Activated naive CD8-positive, alpha-beta T cell (primary cell): ENCODE results near the gene MBP.

Source experiments
- H3K27ac Mint-ChIP-seq: one replicate; pipeline ENCODE4 v1.8.0; 2021; ENCODE audit warnings: mixed read lengths
- H3K27me3 Mint-ChIP-seq: one replicate; pipeline ENCODE4 v1.8.0; 2021; ENCODE audit warnings: mixed read lengths
- H3K36me3 Mint-ChIP-seq: one replicate; pipeline ENCODE4 v1.8.0; 2021; ENCODE audit warnings: mixed read lengths
- H3K4me1 Mint-ChIP-seq: one replicate; pipeline ENCODE4 v1.8.0; 2021; ENCODE audit warnings: low read depth, mixed read lengths
- H3K4me3 Mint-ChIP-seq: one replicate; pipeline ENCODE4 v1.8.0; 2021; ENCODE audit warnings: mild to moderate bottlenecking, mixed read lengths
- H3K9me3 Mint-ChIP-seq: one replicate; pipeline ENCODE4 v1.8.0; 2021; ENCODE audit warnings: low read depth, mixed read lengths

The MBP gene

DNA sequence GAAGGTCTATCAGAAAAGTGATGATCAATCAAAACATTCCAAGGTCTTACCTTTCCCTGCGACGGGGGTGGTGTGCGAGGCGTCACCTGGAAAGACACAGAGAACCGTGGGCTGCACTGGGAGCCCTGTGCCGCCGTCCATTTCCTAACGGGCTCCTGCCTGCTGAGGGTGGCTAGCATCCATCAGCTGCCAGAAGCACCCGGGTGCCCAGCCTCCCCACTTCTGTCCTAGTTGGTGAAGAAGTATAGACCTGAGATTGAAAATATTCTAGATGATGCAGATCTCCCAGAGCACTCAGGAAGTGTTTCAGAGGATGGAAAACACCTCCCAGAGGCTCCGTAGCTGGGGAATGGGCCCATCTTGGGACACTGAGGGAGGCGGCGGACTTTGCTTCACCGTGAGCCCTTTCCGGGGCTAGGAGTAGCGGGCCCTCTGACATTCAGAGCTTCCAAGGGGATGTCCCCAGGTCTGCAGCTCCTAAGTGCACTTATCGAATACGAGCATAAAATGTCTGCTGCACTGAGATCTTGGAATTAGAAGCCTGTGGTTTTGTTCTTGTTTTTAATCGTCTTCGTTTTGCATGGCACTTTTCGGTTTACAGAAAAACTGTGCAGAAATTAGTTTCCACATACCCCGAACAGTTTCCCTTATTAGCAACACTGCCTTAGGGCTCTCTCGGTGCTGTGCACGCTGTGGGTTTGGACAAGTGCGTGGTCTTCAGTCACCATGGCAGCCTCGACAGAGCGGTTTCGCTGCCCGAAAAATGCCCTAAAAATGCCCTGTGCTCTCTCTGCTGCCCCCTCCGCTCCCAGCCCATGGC lies 143.5 kb downstream of the MBP start:
- Mint-ChIP-seq H3K27ac (no peak overlapping the region), H3K9me3 (no peaks in the 10 kb centered on the region), H3K4me3 (no peak overlapping the region), H3K36me3 (no peaks in the 10 kb centered on the region), H3K4me1 (no peaks in the 10 kb centered on the region), H3K27me3 (peaks cover 2% of the 10 kb centered on the region)

DNA sequence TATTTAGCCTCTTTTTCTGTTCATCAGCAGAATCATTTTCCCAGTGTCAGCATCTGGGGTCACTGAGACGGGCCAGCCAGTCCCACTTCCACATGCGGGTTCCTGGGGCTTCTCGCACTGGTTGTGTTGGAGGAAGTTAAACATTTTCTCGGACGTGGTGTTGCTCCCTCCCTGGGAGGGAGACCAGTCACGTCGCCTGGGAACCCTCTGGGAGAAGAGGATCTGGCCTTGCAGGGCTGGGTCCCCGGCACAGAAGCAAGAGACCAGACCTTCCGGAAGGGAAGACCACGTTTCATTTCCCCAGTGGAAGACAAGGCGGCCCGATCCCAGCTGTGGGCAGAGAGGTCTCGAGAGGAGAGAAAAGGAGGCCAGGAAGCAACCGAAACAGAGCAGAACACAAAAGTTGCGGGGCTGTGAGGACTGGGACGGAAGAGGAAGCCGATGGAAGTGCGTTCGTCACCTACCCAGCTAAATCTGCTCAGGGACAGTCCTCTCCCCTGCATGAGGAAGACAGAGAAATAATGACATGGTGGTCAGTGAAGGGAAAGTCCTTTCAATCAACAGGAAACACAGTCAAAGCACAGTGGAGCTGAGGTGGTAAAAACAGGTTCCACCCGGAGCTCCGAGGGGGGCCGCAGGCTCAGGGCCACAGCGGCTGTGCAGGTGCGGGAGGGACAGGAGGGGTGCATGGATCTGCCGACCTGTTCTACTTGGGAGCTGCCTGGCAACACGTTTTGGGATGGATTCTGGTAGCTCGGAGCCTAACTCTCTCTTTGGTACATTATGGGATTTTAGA lies 144.4 kb downstream of the MBP start:
- Mint-ChIP-seq H3K4me3 (no peak overlapping the region), H3K9me3 (no peaks in the 10 kb centered on the region), H3K36me3 (no peaks in the 10 kb centered on the region), H3K27me3 (no peaks in the 10 kb centered on the region), H3K27ac (no peak overlapping the region), H3K4me1 (peaks cover 4% of the 10 kb centered on the region)

DNA sequence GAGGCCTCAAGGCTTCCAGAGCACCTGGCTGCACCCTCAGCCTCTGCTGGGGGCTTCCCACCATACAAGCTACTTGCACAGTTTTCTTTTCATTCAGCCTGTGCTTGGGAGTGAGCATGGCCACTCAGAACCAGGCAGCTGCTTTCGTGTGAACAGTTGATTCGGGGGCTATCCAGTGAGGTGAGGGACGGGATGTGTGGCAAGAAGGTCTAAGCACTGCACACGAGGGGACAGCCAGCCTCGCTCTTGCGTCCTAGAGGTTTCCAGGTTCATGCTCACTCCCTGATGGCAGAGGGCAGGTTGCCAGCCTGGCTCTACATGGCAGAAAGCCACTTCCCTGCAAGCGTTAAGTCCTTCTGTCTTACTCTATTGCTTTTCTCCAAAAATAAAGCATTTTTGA lies 146.2 kb downstream of the MBP start:
- H3K4me1 Mint-ChIP-seq: peaks cover 8% of the 10 kb centered on the region
- no peaks in the 10 kb centered on the region for H3K27me3 Mint-ChIP-seq
- no peak overlapping the region for H3K4me3 Mint-ChIP-seq
- H3K9me3 Mint-ChIP-seq: no peaks in the 10 kb centered on the region
- no peak overlapping the region for H3K27ac Mint-ChIP-seq
- H3K36me3 Mint-ChIP-seq: no peaks in the 10 kb centered on the region

DNA sequence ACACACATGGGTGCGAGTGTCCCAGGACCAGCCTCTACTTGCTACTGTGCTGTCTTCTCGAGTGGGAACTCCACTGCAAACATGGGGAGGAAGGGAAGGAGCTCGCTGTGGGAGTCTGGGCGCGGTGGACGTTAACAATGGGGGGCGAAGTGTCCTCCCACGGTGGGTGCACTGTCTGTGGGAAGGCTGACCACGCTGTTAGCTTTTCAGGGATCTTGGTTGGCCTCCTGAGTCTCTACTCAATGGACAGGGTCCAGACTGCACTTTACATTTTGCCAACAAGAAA lies 146.7 kb downstream of the MBP start:
- no peak overlapping the region for H3K27ac Mint-ChIP-seq
- H3K36me3 Mint-ChIP-seq: no peaks in the 10 kb centered on the region
- no peaks in the 10 kb centered on the region for H3K27me3 Mint-ChIP-seq
- no peaks in the 10 kb centered on the region for H3K9me3 Mint-ChIP-seq
- H3K4me3 Mint-ChIP-seq: no peak overlapping the region
- H3K4me1 Mint-ChIP-seq: peaks cover 8% of the 10 kb centered on the region

DNA sequence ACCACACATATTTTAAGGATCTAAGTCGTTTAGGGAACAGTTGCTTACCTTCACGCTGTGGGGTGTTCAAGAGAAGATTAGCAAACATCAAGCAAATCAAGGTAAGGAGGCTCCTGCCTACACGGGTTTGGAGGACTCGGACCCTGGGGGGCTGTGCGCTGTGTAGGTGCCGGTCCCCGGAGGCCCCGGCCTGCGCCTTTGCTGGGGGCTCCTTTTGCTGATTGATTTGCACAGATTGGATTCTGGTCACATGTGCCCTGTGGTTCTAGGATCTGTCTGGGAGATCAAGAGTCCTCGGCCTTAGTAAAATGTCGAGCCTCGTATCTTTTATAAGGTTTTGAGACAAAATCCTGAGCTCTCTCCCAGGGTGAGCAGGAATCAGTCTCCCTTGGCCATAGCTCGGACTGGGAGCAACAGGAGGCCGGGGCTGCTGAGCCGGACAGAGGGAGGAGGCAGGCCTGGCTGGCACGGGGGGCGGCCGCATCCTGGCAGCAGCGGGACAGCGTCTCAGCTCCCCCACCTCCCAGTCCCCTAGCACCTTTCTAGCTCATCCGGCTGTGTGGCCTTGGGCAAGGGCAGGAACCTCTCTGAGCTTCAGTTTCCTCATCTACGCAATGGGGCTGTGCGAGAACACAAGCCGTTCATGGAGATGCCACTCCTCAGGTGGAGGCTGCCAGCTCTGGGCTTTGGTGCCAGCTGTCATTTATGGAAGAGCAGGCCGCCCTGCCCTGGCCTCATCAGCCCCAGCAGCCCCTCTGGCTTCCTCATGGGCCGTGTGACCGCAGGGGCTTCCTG lies 147.2 kb downstream of the MBP start:
- no peak overlapping the region for H3K4me3 Mint-ChIP-seq
- H3K27me3 Mint-ChIP-seq: no peaks in the 10 kb centered on the region
- H3K27ac Mint-ChIP-seq: no peak overlapping the region
- H3K9me3 Mint-ChIP-seq: no peaks in the 10 kb centered on the region
- no peaks in the 10 kb centered on the region for H3K36me3 Mint-ChIP-seq
- H3K4me1 Mint-ChIP-seq: peaks cover 8% of the 10 kb centered on the region

DNA sequence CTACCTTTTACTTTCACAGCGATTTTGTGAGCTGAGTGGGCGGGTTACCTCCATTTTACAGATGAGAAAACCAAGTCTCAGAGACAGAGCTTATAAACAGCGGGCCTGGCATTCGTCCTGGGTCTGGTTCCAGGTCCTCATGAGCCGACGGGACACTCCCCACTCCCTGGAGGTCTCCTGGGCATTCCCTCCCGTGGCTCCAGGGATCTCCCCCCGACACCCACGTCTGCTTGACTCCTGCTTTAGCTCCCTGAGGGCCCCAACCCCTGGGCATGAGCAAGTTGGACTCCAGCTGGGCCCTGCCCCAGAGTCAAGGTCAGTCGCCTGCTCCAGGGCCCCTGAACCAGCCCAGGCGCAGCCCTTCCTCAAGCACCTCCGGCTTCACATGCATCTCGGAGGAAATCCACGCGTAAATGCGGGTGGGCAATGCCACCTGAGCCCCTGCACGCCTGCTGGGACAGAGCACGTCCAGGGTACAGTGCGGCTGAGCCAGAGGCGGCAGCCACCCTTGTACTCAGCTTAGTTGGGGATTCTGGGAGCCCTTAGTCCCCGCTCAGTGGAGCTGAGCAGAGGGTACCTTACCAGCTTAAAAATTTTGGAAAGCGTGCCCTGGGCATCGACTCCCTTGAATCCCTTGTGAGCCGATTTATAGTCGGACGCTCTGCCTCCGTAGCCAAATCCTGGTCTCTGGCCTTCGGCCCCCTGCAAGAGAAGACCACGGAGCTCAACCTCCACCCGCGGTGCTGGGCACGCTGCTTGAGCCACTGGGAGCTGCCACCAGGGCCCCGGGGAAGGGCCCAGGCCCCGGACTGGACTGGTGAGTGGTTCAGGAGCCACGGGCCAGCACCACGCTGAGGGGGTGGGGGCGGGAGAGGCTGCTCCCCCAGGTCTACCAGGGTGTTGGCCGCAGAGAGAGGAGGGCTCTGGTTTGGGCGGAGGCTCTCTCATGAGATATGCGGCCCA lies 148.1 kb downstream of the MBP start:
- H3K4me3 Mint-ChIP-seq: no peak overlapping the region
- H3K9me3 Mint-ChIP-seq: no peaks in the 10 kb centered on the region
- H3K27ac Mint-ChIP-seq: no peak overlapping the region
- H3K36me3 Mint-ChIP-seq: no peaks in the 10 kb centered on the region
- H3K27me3 Mint-ChIP-seq: no peaks in the 10 kb centered on the region
- peaks cover 8% of the 10 kb centered on the region for H3K4me1 Mint-ChIP-seq

DNA sequence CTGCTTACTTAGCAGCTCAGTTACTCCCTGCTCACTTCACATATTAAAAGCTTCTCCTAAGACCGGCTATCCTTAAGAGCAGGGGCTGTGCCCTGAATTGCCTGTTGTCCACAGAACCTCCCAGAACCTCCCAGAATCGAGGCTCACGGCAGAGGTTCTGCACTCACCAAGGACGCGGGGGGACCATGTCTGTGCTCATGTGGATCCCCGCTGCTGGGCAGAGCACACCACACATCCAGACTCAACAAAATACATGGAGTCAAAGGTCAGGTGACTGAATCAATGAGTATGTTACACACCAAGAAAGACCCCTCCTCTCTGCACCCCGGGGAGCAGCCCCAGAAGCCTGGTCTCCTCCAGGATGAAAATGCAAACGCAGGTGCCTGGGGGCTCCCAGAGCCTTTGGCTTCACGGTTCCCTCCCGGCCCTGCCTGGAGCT lies 149.0 kb downstream of the MBP start:
- peaks cover 4% of the 10 kb centered on the region for H3K36me3 Mint-ChIP-seq

DNA sequence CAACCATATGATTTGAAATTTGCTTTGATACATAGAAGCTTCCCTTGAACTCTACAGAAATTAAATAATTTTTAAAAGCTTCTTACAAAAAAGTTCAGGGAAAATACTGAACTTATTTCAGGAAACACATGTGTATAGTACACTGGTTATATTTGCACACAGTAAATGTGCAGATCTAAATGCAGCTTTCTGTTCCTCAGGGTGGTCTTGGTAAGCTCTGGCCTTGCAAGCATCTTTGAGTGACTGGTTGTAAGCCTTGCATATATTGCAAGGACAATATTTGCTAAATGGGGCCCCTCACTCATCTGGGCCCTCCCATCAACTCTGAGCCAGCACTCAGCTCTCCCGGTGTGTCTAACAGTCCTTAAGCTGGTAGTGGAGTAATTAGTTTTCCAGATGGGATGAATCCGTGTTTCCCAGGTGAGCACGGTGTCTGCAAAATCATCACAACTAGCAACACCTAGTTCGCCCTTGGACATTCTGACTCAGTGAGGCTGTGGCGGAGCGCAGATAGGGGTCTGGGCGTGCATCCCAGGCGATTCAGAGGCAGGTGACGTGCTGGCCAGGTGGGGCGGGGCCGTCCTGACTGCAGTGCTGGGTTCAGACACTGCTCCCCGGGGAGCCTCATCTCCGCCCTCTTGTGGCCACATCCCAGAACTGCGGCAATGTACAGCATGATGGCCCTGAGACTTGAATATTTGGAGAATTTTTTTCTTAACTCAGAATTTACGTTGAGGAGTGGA lies 149.6 kb downstream of the MBP start:
- Mint-ChIP-seq H3K27me3 (no peaks in the 10 kb centered on the region), H3K9me3 (no peaks in the 10 kb centered on the region), H3K4me1 (peaks cover 8% of the 10 kb centered on the region), H3K36me3 (peaks cover 4% of the 10 kb centered on the region), H3K27ac (no peak overlapping the region), H3K4me3 (no peak overlapping the region)

More for the DNA sequence above, 149.0 kb downstream of the MBP start:
- no peaks in the 10 kb centered on the region for H3K9me3 Mint-ChIP-seq
- no peaks in the 10 kb centered on the region for H3K27me3 Mint-ChIP-seq
- peaks cover 8% of the 10 kb centered on the region for H3K4me1 Mint-ChIP-seq
- no peak overlapping the region for H3K27ac Mint-ChIP-seq
- H3K4me3 Mint-ChIP-seq: no peak overlapping the region

DNA sequence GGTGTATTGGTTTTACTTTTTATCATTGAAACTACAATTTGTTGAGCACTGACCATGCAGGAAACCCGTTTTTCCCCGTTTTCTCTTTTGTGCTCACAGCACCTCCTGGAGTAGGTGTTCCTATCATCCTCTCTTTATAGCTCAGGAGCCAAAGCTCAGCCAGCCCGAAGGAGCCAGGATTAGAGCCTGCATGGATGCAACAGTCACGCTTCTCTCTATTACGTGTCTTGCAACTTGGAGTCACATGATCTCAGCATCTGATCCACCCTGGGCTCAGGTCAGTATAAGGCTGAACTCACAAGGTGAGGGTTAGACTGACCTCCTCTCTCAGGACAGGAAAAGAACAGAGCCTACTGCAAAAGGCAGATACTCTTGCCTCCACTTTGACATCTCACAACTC lies 150.5 kb downstream of the MBP start:
- no peaks in the 10 kb centered on the region for H3K27me3 Mint-ChIP-seq
- H3K27ac Mint-ChIP-seq: no peak overlapping the region
- H3K36me3 Mint-ChIP-seq: peaks cover 4% of the 10 kb centered on the region
- no peaks in the 10 kb centered on the region for H3K9me3 Mint-ChIP-seq
- H3K4me3 Mint-ChIP-seq: no peak overlapping the region
- H3K4me1 Mint-ChIP-seq: peaks cover 8% of the 10 kb centered on the region

DNA sequence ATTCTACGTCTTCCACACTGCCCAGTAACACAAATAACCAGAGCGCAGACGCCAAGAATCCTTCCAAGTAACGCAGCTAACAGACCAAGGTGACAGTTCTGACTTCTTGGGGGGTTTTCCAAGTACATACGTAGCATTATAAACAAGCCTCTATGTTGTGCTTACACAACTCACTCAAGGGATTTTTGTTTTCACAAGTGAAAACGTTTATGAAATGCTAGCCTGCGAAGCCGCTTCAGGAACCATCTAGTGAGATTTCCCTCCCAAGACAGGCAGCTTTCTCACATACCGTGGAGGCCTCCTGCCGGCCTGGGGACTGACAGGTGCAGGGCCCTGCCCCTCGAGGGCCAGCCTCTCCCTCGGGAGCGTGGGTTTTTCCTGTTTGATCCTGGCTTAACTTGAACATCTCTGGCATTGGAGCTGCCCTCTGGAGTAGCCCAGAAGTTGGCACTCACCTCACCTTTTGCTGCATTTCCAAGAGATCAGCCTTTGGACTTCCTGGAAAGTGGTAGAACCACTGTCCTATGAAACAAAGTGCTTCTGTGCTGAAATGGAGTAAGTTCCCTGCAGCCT lies 151.1 kb downstream of the MBP start:
- Mint-ChIP-seq H3K4me3 (no peak overlapping the region), H3K27ac (no peak overlapping the region), H3K9me3 (no peaks in the 10 kb centered on the region), H3K36me3 (peaks cover 4% of the 10 kb centered on the region), H3K4me1 (peaks cover 8% of the 10 kb centered on the region), H3K27me3 (no peaks in the 10 kb centered on the region)

DNA sequence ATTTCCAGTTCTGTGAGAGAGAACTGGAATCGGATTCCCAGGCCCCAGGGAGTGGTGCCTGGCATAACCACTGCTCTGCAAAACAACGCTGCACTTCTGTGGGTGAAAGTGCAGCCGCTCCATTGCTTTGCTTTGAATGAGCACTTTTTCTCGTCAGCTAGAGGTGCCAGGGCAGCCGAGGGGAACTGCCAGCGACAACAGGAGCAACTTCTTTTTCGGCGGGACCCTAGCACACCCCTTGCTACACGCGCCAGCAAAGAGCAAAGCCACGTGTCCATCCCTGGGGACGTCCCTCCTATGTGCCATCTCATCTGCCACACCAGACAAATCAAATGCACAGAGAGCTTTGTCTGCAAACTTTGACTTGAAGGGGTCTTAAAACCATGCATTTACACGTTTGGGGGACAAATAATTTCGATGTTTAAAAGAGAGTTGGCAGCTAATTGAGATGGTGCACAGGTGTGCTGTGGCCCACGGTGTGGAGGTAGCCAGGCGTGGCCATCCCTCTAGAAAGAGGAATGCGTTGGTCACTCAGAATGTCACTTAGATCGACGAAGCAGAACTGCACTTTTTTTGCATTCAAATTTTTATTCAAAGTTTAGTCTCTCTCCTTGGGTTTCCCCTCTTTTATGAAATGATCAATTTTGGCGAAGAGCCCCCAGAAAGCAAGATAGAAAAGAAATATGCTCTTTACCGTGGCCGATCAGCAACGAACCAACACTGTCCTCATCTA lies 151.8 kb downstream of the MBP start:
- no peak overlapping the region for H3K4me3 Mint-ChIP-seq
- H3K27ac Mint-ChIP-seq: no peak overlapping the region
- peaks cover 8% of the 10 kb centered on the region for H3K4me1 Mint-ChIP-seq
- H3K9me3 Mint-ChIP-seq: no peaks in the 10 kb centered on the region
- H3K27me3 Mint-ChIP-seq: no peaks in the 10 kb centered on the region
- H3K36me3 Mint-ChIP-seq: peaks cover 4% of the 10 kb centered on the region

DNA sequence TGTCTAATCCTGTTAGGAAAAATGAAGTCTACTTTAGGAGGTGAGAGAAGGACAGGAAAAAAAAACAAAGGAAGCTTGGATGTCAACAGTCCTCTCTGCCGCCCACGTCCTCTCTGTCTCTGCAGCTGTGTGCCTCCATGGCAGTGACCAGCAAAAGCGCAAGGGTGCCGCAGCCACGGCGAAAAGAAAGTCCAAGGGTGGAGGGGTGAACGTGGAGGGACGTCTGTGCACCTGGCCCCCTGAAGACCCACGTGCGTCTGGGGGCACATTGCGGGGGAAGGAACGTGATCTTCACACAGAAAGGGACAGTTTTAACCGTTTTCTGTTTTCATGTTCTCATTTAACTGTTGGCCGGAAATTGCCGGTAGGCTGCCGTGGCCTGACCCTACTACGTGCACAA lies 152.7 kb downstream of the MBP start:
- Mint-ChIP-seq H3K36me3 (peaks cover 4% of the 10 kb centered on the region), H3K9me3 (no peaks in the 10 kb centered on the region), H3K4me1 (peaks cover 8% of the 10 kb centered on the region), H3K27me3 (no peaks in the 10 kb centered on the region), H3K4me3 (no peak overlapping the region), H3K27ac (no peak overlapping the region)

DNA sequence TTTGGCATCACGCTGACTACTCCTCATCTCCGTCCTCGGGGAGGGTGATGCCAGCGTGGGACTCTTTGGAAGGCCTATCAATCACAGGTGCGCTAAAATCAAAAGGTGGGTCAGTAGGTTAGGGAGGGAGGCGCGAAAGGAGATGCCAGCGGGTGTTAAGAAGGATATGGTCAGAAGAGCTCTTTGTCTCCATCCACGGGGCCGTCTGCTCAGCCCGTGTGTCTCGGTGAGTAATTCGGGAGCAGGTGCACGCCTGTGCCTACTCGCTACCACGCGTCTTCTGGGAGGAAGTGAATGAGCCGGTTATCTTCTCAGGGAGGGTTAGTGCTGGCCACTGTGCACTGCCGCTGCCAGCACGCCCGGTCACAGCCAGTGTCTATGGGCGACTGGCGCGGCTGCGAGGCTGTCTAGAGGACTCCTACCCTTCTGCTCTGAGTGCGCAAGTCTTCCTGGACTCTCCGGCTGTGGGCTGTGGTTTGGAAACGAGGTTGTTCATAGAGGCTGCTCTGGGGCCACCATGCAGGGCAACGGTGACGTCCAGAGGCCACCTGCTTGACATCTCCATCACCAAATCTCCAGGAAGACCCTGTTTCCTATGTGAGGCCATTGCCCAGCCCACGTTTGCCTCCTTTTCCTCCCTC lies 153.4 kb downstream of the MBP start:
- H3K27me3 Mint-ChIP-seq: no peaks in the 10 kb centered on the region
- peaks cover 8% of the 10 kb centered on the region for H3K4me1 Mint-ChIP-seq
- H3K4me3 Mint-ChIP-seq: no peak overlapping the region
- H3K27ac Mint-ChIP-seq: peak overlapping the region; percentile 50
- H3K36me3 Mint-ChIP-seq: peaks cover 4% of the 10 kb centered on the region
- no peaks in the 10 kb centered on the region for H3K9me3 Mint-ChIP-seq
